Naive thymus-derived CD4-positive, alpha-beta T cell (primary cell): ENCODE measurements around the gene FNDC3B. TPM values are rescaled to one million over a fixed set of nuclear protein-coding genes. Genes with fewer than 3 reads are reported as not detected.
"Not testable (repeated sequence)": the region's sequence is repeated elsewhere in the genome, so short reads cannot be mapped to it uniquely, and the experiment has no call there.

Experiments
- ATAC-seq: fragments of 150-1000 bp; cut with Tn5 transposase; 2 replicates; pipeline ENCODE4 v1.10.0; 2021; ENCODE audit warnings: mild to moderate bottlenecking, moderate library complexity
- CTCF ChIA-PET: fragments of 350-600 bp; sonication (Branson Sonifier 250); formaldehyde crosslinking; loops from one replicate; lab custom pipeline; 2021; ENCODE audit warnings: antibody characterized with exemption; lab: Charles Lee
- POLR2A ChIA-PET: fragments of 350-600 bp; sonication (Branson Sonifier 250); formaldehyde crosslinking; loops from one replicate; lab custom pipeline; 2021; ENCODE audit warnings: antibody characterized with exemption, inconsistent platforms; lab: Charles Lee
- DNase-seq, 9 donors: peaks; one replicate each; pipeline versions ENCODE4 v3.0.0 to v3.0.0-alpha.2; 2020 to 2022; ENCODE audit warnings: mixed read lengths in 1 of 9
- H3K27ac ChIP-seq: one replicate; pipeline ENCODE4 v1.7.0; 2013; ENCODE audit warnings: mild to moderate bottlenecking, low read depth, low read length, moderate library complexity
- H3K27me3 ChIP-seq, 2 donors: one replicate each; pipeline ENCODE4 v1.7.0; 2013; ENCODE audit warnings: low read length in 2 of 2, mild to moderate bottlenecking in 2 of 2, moderate library complexity in 2 of 2; ENCODE audit not compliant: control insufficient read depth in 2 of 2, insufficient read depth in 2 of 2
- H3K36me3 ChIP-seq, 3 experiments: 1 replicate in 2 of 3; 2 replicates in 1 of 3; pipeline ENCODE4 v1.7.0; 2013; ENCODE audit warnings: low read length in 3 of 3, mild to moderate bottlenecking in 3 of 3, moderate library complexity in 1 of 3; ENCODE audit not compliant: insufficient read depth in 3 of 3, control insufficient read depth in 2 of 3
- H3K4me1 ChIP-seq, 2 donors: one replicate each; pipeline ENCODE4 v1.7.0; 2013; ENCODE audit warnings: low read length in 2 of 2, mild to moderate bottlenecking in 2 of 2, moderate library complexity in 1 of 2; ENCODE audit not compliant: control insufficient read depth in 2 of 2, insufficient read depth in 2 of 2
- H3K4me3 ChIP-seq: 2 replicates; pipeline ENCODE4 v1.7.0; 2013; ENCODE audit warnings: mild to moderate bottlenecking, low read length
- H3K9me3 ChIP-seq, 3 experiments: 1 replicate in 2 of 3; 2 replicates in 1 of 3; pipeline ENCODE4 v1.7.0; 2013; ENCODE audit warnings: low read length in 3 of 3; ENCODE audit not compliant: control insufficient read depth in 2 of 3
- H3K27ac Mint-ChIP-seq, 9 donors: one replicate each; pipeline ENCODE4 v1.8.0; 2020 to 2022; ENCODE audit warnings: mixed read lengths in 9 of 9, mild to moderate bottlenecking in 8 of 9, moderate library complexity in 5 of 9, inconsistent platforms in 2 of 9
- H3K27me3 Mint-ChIP-seq, 5 donors: one replicate each; pipeline ENCODE4 v1.8.0; 2021 to 2022; ENCODE audit warnings: mixed read lengths in 5 of 5, mild to moderate bottlenecking in 1 of 5
- H3K36me3 Mint-ChIP-seq, 5 donors: one replicate each; pipeline ENCODE4 v1.8.0; 2020 to 2022; ENCODE audit warnings: mixed read lengths in 5 of 5, mild to moderate bottlenecking in 3 of 5, inconsistent platforms in 1 of 5
- H3K4me1 Mint-ChIP-seq, 7 donors: one replicate each; pipeline ENCODE4 v1.8.0; 2020 to 2022; ENCODE audit warnings: mixed read lengths in 7 of 7, mild to moderate bottlenecking in 3 of 7, inconsistent platforms in 1 of 7
- H3K4me3 Mint-ChIP-seq, 10 donors: one replicate each; pipeline ENCODE4 v1.8.0; 2020 to 2022; ENCODE audit warnings: mild to moderate bottlenecking in 10 of 10, mixed read lengths in 10 of 10, moderate library complexity in 6 of 10, inconsistent platforms in 2 of 10
- H3K9me3 Mint-ChIP-seq, 11 donors: one replicate each; pipeline ENCODE4 v1.8.0; 2020 to 2022; ENCODE audit warnings: mixed read lengths in 11 of 11, mild to moderate bottlenecking in 4 of 11, inconsistent platforms in 1 of 11, moderate library complexity in 1 of 11
- intact Hi-C, 2 donors: fragments of 100-400 bp; cut with micrococcal nuclease; formaldehyde crosslinking; loops; one replicate each; pipeline ENCODE4 v1.15.1; 2023
- polyA plus RNA-seq, 2 donors: library from polyadenylated mRNA; unstranded; fragments of 300-500 nt; fragmentation: Illumina TruSeq; gene quantifications; one replicate each; pipeline ENCODE4 v1.2.3, GENCODE V29; 2021
- total RNA-seq, 6 experiments: library from RNA in 5 of 6; stranded (reverse) in 5 of 6; gene quantifications; 1 replicate in 5 of 6; 2 replicates in 1 of 6; pipeline ENCODE4 v1.2.3 and lab custom pipeline; 2021 to 2026

Gene FNDC3B
- total and polyA plus RNA-seq, 7 experiments from 2014 or later = 8.6 to 78.6 (median 25.6) TPM

- H3K4me1 ChIP-seq = peaks cover 0 to 13% of the 10 kb centered on the region in 2 donors
- peaks cover 0 to 22% (median 8%) of the 10 kb centered on the region in 5 donors for H3K36me3 Mint-ChIP-seq
- no peak overlapping the region for H3K4me3 ChIP-seq
- H3K27me3 ChIP-seq = no peaks in the 10 kb centered on the region
- H3K27me3 Mint-ChIP-seq = no peaks in the 10 kb centered on the region
- H3K9me3 ChIP-seq = no peaks in the 10 kb centered on the region
- no peak overlapping the region for H3K27ac ChIP-seq
- peaks cover 0 to 4% (median 0%) of the 10 kb centered on the region in 11 donors for H3K9me3 Mint-ChIP-seq
- ATAC-seq = no peak
- H3K36me3 ChIP-seq = no peaks in the 10 kb centered on the region
- CTCF ChIA-PET = no interaction called here
- DNase-seq = no peak
- POLR2A ChIA-PET = no interaction called here
- intact Hi-C loops = loop anchor here (2.0 to 5.0 kb wide), 4 partner anchors 18 to 52 kb away; partner anchors contain the start of gene FNDC3B (in 1 of the 2)
- no peak overlapping the region for H3K27ac Mint-ChIP-seq
- peaks cover 14 to 54% (median 39%) of the 10 kb centered on the region in 7 donors for H3K4me1 Mint-ChIP-seq
- no peak overlapping the region for H3K4me3 Mint-ChIP-seq
Measured at GRCh38 chr3:172089250-172089649, 49.9 kb downstream of the FNDC3B start.

- DNase-seq = no peak
- Histone ChIP-seq H3K9me3 (no peaks in the 10 kb centered on the region), H3K27ac (no peak overlapping the region), H3K4me1 (peaks cover 0 to 13% of the 10 kb centered on the region in 2 donors), H3K27me3 (no peaks in the 10 kb centered on the region), H3K4me3 (no peak overlapping the region), H3K36me3 (no peaks in the 10 kb centered on the region)
- H3K27me3 Mint-ChIP-seq = no peaks in the 10 kb centered on the region
- intact Hi-C loops = no loop called here
- H3K9me3 Mint-ChIP-seq = peaks cover 0 to 4% (median 0%) of the 10 kb centered on the region in 11 donors
- no peak for ATAC-seq
- no peak overlapping the region for H3K27ac Mint-ChIP-seq
- H3K4me1 Mint-ChIP-seq = peaks cover 22 to 57% (median 42%) of the 10 kb centered on the region in 7 donors
- ChIA-PET POLR2A (no interaction called here), CTCF (no interaction called here)
- H3K4me3 Mint-ChIP-seq = no peak overlapping the region
- peaks cover 0 to 18% (median 5%) of the 10 kb centered on the region in 5 donors for H3K36me3 Mint-ChIP-seq
Measured at GRCh38 chr3:172090035-172090434, 50.7 kb downstream of the FNDC3B start.

- Mint-ChIP-seq H3K4me3 (no peak overlapping the region), H3K27me3 (no peaks in the 10 kb centered on the region), H3K36me3 (peaks cover 0 to 10% (median 7%) of the 10 kb centered on the region in 5 donors), H3K9me3 (peaks cover 0 to 4% (median 0%) of the 10 kb centered on the region in 11 donors), H3K27ac (peak overlapping the region in 1 of 9 donors; percentile 23), H3K4me1 (peaks cover 26 to 69% (median 54%) of the 10 kb centered on the region in 7 donors)
- no peak overlapping the region for H3K4me3 ChIP-seq
- H3K36me3 ChIP-seq = no peaks in the 10 kb centered on the region
- POLR2A ChIA-PET = no interaction called here
- no peak overlapping the region for H3K27ac ChIP-seq
- intact Hi-C loops = no loop called here
- ATAC-seq = no peak
- H3K27me3 ChIP-seq = no peaks in the 10 kb centered on the region
- DNase-seq = no peak
- no peaks in the 10 kb centered on the region for H3K9me3 ChIP-seq
- H3K4me1 ChIP-seq = peaks cover 0 to 20% of the 10 kb centered on the region in 2 donors
- CTCF ChIA-PET = interaction anchor here (0.6 kb wide), 1 partner anchor 11 kb away, joined by 3 read pairs; no protein-coding TSS in a partner anchor
Measured at GRCh38 chr3:172092658-172093057, 53.3 kb downstream of the FNDC3B start.

GRCh38 chr3:172093581-172094443 is 54.4 kb downstream of the FNDC3B start:
- CTCF ChIA-PET, H3K36me3 ChIP-seq, H3K4me3 ChIP-seq, H3K27me3 ChIP-seq, ATAC-seq, H3K4me3 Mint-ChIP-seq, H3K27me3 Mint-ChIP-seq, H3K36me3 Mint-ChIP-seq, DNase-seq, H3K9me3 Mint-ChIP-seq, H3K9me3 ChIP-seq, H3K27ac Mint-ChIP-seq, H3K27ac ChIP-seq, POLR2A ChIA-PET: not testable (repeated sequence)
- H3K4me1 Mint-ChIP-seq = peaks cover 26 to 72% (median 55%) of the 10 kb centered on the region in 7 donors
- intact Hi-C loops = loop anchor here in 1 of 2 donors (2.0 kb wide), 1 partner anchor 13 kb away; no protein-coding TSS in a partner anchor
- peaks cover 0 to 17% of the 10 kb centered on the region in 2 donors for H3K4me1 ChIP-seq

GRCh38 chr3:172094621-172095557 is 55.5 kb downstream of the FNDC3B start:
- POLR2A ChIA-PET = no interaction called here
- intact Hi-C loops = loop anchor here in 1 of 2 donors (1.0 to 2.0 kb wide), 2 partner anchors 8 to 14 kb away; no protein-coding TSS in a partner anchor

More at GRCh38 chr3:172094621-172095557, 55.5 kb downstream of the FNDC3B start:
- H3K27ac Mint-ChIP-seq = peak overlapping the region in 3 of 9 donors; percentile 21 to 70 (median 56)
- Histone ChIP-seq H3K36me3 (no peaks in the 10 kb centered on the region), H3K4me1 (peaks cover 0 to 28% of the 10 kb centered on the region in 2 donors), H3K4me3 (no peak overlapping the region), H3K27me3 (no peaks in the 10 kb centered on the region), H3K27ac (no peak overlapping the region), H3K9me3 (no peaks in the 10 kb centered on the region)
- ATAC-seq = peak; percentile 58
- CTCF ChIA-PET = no interaction called here
- H3K27me3 Mint-ChIP-seq = no peaks in the 10 kb centered on the region
- H3K36me3 Mint-ChIP-seq = peaks cover 0 to 12% (median 7%) of the 10 kb centered on the region in 5 donors
- peaks cover 35 to 81% (median 64%) of the 10 kb centered on the region in 7 donors for H3K4me1 Mint-ChIP-seq
- H3K9me3 Mint-ChIP-seq = peaks cover 0 to 5% (median 0%) of the 10 kb centered on the region in 11 donors
- peak overlapping the region in 2 of 10 donors; percentile 4 to 45 for H3K4me3 Mint-ChIP-seq
- DNase-seq = no peak
